Psoas muscle (tissue), 8 donors: ENCODE measurements around the gene SLC22A23. TPM values are rescaled to one million over a fixed set of nuclear protein-coding genes. Genes with fewer than 3 reads are reported as not detected.

ENCODE experiments used
- ATAC-seq, 4 donors: fragments of 200-7000 bp; cut with Tn5 transposase; one replicate each; pipeline ENCODE4 v1.9.1; 2020; ENCODE audit warnings: moderate library complexity in 3 of 4, mild to moderate bottlenecking in 2 of 4
- DNase-seq, 2 donors: peaks; one replicate each; pipeline ENCODE4 v3.0.0-alpha.2; 2020
- H3K27ac ChIP-seq: fragments of 200-600 bp; one replicate; pipeline ENCODE4 v1.8.0; 2022
- H3K27me3 ChIP-seq, 3 donors: fragments of 200-600 bp in 1 of 3; one replicate each; pipeline versions ENCODE4 v1.6.1 to v1.8.0; 2013 to 2022; ENCODE audit warnings: low read length in 2 of 3, mild to moderate bottlenecking in 2 of 3, moderate library complexity in 1 of 3; ENCODE audit not compliant: insufficient read depth in 3 of 3
- H3K36me3 ChIP-seq, 2 donors: fragments of 200-600 bp in 1 of 2; one replicate each; pipeline versions ENCODE4 v1.6.1 to v1.8.0; 2013 to 2022; ENCODE audit warnings: low read depth in 1 of 2, mild to moderate bottlenecking in 1 of 2, moderate library complexity in 1 of 2; ENCODE audit not compliant: insufficient read depth in 1 of 2
- H3K4me1 ChIP-seq: fragments of 200-600 bp; one replicate; pipeline ENCODE4 v1.8.0; 2022
- H3K4me3 ChIP-seq: fragments of 200-600 bp; one replicate; pipeline ENCODE4 v1.8.0; 2022; ENCODE audit warnings: mild to moderate bottlenecking
- H3K9me3 ChIP-seq: fragments of 200-600 bp; one replicate; pipeline ENCODE4 v1.8.0; 2022
- CTCF ChIP-seq: fragments of 200-600 bp; IDR thresholded peaks from one replicate; pipeline ENCODE4 v1.8.0; 2022; ENCODE audit warnings: antibody characterized with exemption
- WGBS, 3 donors: extraction: QIAGEN DNeasy Blood & Tissue Kit; methylation state at CpG; one replicate each; pipeline versions ENCODE4 v1.1.6 to v1.1.7; 2013; 5-methylcytosine and 5-hydroxymethylcytosine counted together
- intact Hi-C, 2 donors: fragments of 100-400 bp; cut with DNase I; formaldehyde crosslinking; loops; one replicate each; pipeline versions ENCODE4 v1.11.0 to v1.14.2; 2022
- polyA plus RNA-seq, 3 donors: library from polyadenylated mRNA; stranded (reverse); fragments of 200-250 nt; gene quantifications; one replicate each; pipeline ENCODE4 v1.2.3, GENCODE V29; 2013
- total RNA-seq, 4 donors: library from RNA; stranded (reverse); fragmentation: NEBNext Ultra II Directional in 2 of 4; extraction: Animal tissue kit (Norgen Biotek cat#: 25700) in 2 of 4; gene quantifications; one replicate each; pipeline versions ENCODE4 v1.2.1 to v1.2.4, GENCODE V29; 2021 to 2023
- donor health status: healthy with polysubstance abuse.
- donor health status: DM: no; HTN: no; CAD: no; lungs with moderate emphysema.
- donor health status: Bipolar disorder and iron deficiency.
- donor health status: healthy.
- donor health status: DM: yes; HTN: yes; CAD: no.
- donor health status: DM: no; HTN: no; CAD: no.
- donor health status: DM: no; HTN: no; CAD: no.
- donor health status: DM: yes; HTN: yes; CAD: no.

SLC22A23 gene
- total and polyA plus RNA-seq, 7 donors: 4.6 to 13.7 (median 8.7) TPM

GRCh38 chr6:3269281-3269975 lies 187.4 kb downstream of the SLC22A23 start:
- H3K9me3 ChIP-seq: no peaks in the 10 kb centered on the region
- H3K4me1 ChIP-seq: peaks cover 6% of the 10 kb centered on the region
- no peak for ATAC-seq
- H3K27me3 ChIP-seq: no peaks in the 10 kb centered on the region
- H3K27ac ChIP-seq: no peak overlapping the region
- H3K4me3 ChIP-seq: no peak overlapping the region
- no peak for TF ChIP-seq CTCF
- 80 to 83% (median 81%) methylated on average over 27 of the region's 27 CpGs for WGBS, 3 donors
- intact Hi-C loops: no loop called here
- H3K36me3 ChIP-seq: peaks cover 0 to 57% of the 10 kb centered on the region in 2 donors
- no peak for DNase-seq

- no peak for DNase-seq
- Histone ChIP-seq H3K4me1 (peaks cover 13% of the 10 kb centered on the region), H3K27ac (no peak overlapping the region), H3K36me3 (peaks cover 0 to 57% of the 10 kb centered on the region in 2 donors), H3K9me3 (no peaks in the 10 kb centered on the region), H3K4me3 (no peak overlapping the region), H3K27me3 (no peaks in the 10 kb centered on the region)
- no peak for TF ChIP-seq CTCF
- WGBS, 3 donors: 78 to 80% (median 78%) methylated on average over 11 of the region's 11 CpGs
- no peak for ATAC-seq
- intact Hi-C loops: no loop called here
Measured at GRCh38 chr6:3268680-3269079, 188.2 kb downstream of the SLC22A23 start.

GRCh38 chr6:3267162-3267561 lies 189.7 kb downstream of the SLC22A23 start:
- peaks cover 26% of the 10 kb centered on the region for H3K4me1 ChIP-seq
- peaks cover 0 to 53% of the 10 kb centered on the region in 2 donors for H3K36me3 ChIP-seq
- 60 to 66% (median 61%) methylated on average over 5 of the region's 5 CpGs for WGBS, 3 donors
- no peaks in the 10 kb centered on the region for H3K9me3 ChIP-seq
- H3K4me3 ChIP-seq: no peak overlapping the region
- DNase-seq: no peak
- H3K27me3 ChIP-seq: no peaks in the 10 kb centered on the region
- no peak for TF ChIP-seq CTCF
- ATAC-seq: no peak
- no peak overlapping the region for H3K27ac ChIP-seq
- intact Hi-C loops: no loop called here

- H3K9me3 ChIP-seq: no peaks in the 10 kb centered on the region
- H3K27me3 ChIP-seq: no peaks in the 10 kb centered on the region
- H3K27ac ChIP-seq: no peak overlapping the region
- peaks cover 0 to 43% of the 10 kb centered on the region in 2 donors for H3K36me3 ChIP-seq
- no peak overlapping the region for H3K4me3 ChIP-seq
- TF ChIP-seq CTCF: no peak
- no peak for ATAC-seq
- peaks cover 36% of the 10 kb centered on the region for H3K4me1 ChIP-seq
- intact Hi-C loops: no loop called here
- no peak for DNase-seq
- 36 to 64% (median 45%) methylated on average over 8 to 9 of the region's 9 CpGs for WGBS, 3 donors
Measured at GRCh38 chr6:3266170-3266569, 190.7 kb downstream of the SLC22A23 start.

- Histone ChIP-seq H3K9me3 (no peaks in the 10 kb centered on the region), H3K36me3 (peaks cover 0 to 38% of the 10 kb centered on the region in 2 donors), H3K27me3 (no peaks in the 10 kb centered on the region), H3K4me3 (no peak overlapping the region), H3K4me1 (peaks cover 41% of the 10 kb centered on the region), H3K27ac (no peak overlapping the region)
- no peak for TF ChIP-seq CTCF
- intact Hi-C loops: no loop called here
- WGBS, 3 donors: 52 to 58% (median 54%) methylated on average over 9 of the region's 9 CpGs
- DNase-seq (no peak), ATAC-seq (no peak)
Measured at GRCh38 chr6:3265671-3266070, 191.2 kb downstream of the SLC22A23 start.
